ENCODE measurements around the gene ZNF398.

The ZNF398 gene

DNA sequence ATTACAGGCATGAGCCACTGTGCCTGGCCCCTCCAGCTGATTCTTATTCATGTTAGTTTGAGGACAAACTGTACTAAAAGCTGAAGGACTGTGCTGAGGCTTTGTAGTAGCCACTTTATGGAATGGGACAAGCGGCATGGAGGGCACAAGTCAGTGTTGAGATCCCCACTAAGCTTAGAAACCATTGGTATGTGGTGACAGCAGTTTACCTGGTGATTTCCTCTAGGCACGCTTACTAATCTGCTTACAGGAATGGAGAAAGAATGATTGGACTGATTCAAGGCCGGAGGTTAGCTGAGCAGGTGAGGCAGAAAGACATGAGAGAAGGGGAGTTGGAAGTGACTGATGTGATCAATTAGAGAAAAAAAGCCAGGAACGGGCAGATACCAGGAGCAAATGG, 3.7 kb downstream of the ZNF398 start:
- no peak for DNase-seq (ENCODE audit: low spot score)

DNA sequence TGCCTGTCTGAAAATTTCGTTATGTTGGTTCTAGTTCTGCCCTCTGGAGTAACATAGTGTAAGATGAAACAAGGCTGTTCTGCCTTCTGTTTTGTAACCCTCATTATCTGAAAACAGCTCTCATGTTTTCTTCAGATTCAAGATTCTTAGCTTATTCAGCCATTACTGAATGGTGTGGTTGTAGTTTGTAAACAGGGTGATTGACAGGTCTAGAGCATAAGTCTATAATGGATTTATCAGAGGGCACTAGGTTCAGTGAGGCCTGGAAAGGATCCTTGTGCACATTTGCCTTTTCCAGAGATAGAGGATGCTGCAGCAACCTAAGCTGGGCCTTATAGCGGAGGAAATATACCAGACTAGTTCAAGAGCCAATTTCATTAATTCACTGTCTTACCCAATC, 6.1 kb downstream of the ZNF398 start:
- DNase-seq (ENCODE audit: low spot score) = no peak

DNA sequence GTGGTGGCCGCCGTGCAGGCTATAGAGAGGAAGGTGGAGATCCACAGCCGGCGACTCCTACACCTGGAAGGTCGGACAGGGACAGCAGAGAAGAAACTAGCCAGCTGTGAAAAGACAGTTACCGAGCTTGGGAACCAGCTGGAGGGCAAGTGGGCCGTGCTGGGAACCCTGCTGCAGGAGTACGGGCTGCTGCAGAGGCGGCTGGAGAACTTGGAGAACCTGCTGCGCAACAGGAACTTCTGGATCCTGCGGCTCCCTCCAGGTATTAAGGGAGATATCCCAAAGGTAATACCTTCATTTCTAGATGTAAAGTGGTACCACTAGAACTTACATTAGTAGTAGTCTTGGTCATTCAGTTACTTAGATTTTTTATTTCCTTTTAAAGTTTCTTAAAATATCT, 6.8 kb downstream of the ZNF398 start:
- DNase-seq (ENCODE audit: low spot score) = no peak

DNA sequence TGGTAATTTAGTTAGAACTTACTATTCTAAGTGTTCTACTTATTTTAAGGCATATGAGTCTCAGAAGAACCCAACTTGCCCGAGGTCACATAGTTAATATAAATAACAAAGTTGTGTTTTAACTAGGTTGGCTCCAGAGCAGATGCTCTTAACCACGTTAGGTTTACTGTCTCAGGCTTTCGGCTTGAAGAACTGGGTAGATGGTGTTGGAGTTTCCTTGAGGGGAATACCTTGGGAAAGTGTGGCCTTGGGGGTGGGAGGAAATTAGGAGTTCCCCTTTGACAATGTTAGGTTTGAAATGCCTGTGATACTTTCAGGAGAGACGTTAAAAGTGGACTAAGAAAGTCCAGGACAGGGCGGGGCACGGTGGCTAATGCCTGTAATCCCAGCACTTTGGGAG, 9.6 kb downstream of the ZNF398 start:
- no peak for DNase-seq (ENCODE audit: low spot score)

DNA sequence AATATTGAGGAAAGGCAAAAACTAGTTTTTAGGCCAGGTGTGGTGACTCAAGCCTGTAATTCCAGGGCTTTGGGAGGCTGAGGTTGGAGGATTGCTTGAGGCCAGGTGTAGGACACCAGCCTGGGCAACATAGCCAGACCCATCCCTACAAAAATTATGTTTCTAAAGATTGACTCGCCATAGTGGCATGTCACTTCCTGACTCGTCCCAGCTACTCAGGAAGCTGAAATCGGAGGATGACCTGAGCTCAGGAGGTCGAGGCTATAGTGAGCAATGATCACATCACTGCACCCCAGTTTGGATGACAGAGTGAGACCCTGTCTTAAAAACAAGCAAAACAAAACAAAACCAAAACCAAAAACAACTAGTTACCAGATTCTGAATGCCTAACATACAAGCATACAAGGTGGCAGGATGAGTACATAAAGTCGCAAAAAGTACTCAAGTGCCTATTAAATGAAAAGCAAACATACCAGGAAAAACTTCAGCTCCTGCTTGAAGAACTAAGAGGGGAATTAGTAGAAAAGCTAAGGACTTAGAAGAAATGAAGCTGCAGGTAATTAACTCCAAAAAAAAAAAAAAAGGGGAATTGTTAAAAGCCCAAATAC, 14.1 kb downstream of the ZNF398 start:
- no peak for DNase-seq (ENCODE audit: low spot score)

DNA sequence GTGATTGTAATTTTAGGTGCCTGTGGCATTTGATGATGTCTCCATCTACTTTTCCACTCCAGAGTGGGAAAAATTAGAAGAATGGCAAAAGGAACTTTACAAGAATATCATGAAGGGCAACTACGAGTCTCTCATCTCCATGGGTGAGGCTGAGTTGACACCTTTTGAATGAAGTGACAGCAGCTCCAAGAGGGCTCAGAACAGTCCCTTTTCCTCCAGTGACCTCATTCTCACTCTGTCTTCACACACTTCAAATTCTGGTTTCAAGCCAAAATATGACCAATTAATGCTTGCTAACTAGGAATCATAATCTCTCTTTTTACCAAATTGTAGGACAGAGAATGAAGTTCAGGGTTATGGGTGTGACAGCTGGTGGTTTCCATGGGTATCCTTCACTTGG, 18.9 kb downstream of the ZNF398 start:
- no peak for DNase-seq (ENCODE audit: low spot score)

DNA sequence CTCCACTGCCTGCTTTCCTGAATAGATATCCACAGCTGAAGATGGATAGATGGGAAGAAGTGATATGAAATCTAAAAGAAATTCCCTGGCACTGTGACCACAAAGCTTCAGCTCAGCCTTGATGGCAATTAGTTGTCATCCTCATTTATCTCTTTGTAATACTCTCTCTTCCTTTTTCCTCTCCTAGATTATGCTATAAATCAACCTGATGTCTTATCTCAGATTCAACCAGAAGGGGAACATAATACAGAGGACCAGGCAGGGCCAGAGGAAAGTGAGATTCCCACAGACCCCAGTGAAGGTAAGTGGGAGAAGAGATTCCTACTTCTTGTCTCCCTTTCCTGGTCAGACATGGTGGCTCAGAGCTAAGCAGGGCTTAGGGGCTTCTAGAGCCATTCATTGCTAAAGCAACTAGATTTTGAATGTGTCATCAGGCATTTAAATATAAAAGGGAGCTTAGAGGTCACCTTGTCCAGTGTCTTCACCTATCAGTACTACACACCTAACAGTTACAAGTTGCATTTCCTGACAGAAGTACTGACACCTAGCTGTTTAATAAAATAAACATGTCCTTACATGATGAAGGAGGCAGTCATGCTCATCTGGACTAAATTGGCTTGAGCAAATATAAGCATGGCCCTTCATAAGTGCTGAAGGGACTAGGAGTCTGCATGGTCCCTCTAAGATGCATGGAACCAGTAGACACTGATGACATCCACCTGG, 19.5 kb downstream of the ZNF398 start:
- no peak for DNase-seq (ENCODE audit: low spot score)

DNA sequence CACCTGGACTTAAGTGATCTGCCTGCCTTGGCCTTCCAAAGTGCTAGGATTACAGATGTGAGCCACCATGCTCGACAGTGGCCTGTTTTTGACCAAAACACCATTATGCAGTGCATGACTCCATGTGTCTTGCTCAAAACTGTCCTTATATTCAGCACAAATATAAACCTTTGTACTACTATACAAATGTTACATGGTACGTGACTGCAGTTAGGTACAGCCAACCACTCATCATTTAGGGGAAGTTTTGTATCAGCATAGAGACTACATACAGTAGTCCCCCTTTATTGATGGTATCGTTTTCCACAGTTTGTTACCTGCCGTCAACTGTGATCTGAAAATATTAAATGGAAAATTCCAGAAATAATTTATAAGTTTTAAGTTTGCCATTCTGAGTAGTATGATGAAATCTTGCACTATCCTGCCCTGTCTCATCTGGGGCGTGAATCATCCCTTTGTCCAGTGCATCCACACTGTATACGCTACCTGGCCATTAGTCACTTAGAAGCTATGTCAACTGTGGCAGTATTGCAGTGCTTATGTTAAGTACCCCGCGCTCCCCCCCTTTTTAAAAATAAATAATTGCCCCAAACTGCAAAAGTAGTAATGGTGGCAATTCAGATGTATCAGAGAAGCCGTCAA, 24.8 kb downstream of the ZNF398 start:
- DNase-seq (ENCODE audit: low spot score) = no peak

DNA sequence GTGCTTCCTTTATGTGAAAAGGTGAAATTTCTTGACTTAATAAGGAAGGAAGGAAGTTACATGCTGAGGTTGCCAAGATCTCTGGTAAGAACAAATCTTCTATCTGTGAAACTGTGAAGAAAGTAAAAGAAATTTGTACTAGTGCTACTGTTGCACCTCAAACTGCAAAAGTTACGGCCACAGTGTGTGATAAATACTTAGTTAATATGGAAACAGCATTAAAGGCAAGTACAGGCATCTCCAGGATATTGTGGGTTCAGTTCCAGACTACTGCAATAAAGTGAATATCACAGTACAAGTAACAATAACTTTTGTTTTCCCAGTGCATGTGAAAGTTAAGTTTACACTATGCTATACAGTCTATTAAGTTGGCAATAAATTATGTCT, 25.3 kb downstream of the ZNF398 start:
- DNase-seq (ENCODE audit: low spot score) = no peak

DNA sequence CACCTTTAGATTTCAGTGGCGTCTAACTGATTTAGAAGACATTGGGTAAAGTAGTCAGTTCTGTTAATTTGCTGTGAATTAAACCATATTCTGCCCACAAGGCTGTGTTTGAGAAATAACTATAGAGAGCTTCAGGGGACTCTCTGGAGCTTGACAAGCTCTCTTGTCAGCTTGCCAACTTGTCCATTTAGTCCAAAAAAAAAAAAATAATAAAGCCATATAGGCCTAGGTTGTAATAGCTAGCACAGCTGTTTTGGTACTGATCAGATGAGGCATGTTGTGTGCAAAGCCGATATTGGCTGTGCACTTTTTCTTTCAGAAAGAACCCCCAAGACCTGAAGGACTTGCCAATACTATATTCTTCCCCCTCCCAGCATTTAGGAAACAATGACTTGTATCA, 27.9 kb downstream of the ZNF398 start:
- DNase-seq (ENCODE audit: low spot score) = no peak

DNA sequence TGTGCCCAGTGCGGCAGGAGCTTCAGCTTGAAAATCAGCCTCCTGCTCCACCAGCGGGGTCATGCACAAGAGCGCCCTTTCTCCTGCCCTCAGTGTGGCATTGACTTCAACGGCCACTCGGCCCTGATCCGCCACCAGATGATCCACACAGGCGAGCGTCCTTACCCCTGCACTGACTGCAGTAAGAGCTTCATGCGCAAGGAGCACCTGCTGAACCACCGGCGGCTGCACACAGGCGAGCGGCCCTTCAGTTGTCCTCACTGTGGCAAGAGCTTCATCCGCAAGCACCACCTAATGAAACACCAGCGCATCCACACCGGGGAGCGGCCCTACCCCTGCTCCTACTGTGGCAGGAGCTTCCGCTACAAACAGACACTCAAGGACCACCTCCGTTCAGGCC, 32.0 kb downstream of the ZNF398 start:
- no peak for DNase-seq (ENCODE audit: low spot score)

DNA sequence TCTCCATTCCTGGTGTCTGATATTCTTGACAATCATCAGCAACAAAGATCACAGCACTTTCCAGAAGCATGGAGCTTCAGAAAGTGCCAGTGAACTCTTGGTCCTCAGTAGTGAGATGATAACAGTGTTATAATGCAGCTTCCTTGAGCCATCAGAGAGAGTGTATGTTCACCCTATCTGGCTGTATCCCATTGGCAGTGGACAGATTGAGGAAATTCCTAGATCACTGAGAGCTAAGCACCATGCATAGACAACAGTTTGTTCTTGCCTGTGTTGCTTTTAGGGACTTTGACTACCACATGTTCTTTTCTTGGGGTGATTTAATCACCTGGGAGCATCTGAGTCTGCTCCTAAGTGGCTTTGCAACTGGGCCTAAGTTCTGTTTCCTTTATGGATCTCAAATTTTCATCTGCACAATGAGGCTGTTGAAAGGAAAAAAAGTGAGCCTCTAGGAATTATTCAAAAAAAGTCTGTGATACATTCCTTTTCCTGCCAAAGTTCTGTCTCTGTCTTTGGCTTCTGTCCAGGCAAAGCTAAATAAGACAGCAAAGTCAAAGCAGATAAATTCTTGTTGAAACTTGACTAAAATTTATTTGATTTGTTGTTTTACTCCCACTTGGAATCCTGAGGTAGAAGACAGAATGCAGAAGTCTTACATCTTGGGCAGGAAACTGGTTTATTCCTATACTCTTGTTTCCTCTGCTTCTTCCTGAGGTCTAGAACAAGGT, 33.6 kb downstream of the ZNF398 start:
- DNase-seq (ENCODE audit: low spot score) = no peak

DNA sequence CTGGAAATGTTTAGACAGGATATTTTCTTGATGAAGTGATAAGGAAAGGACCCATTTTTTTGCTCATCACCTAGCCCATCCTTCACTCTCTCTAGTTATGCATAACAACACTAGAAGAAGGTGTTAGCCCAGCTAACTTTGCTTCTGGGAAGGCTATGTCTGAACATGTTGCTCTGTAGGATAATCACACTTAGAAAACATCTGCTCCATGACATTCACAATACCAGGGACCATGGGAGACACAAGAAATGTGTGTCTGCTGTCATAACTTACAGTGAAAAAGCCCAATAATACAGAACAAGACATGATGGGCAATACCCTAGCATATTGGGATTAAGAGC, 34.2 kb downstream of the ZNF398 start:
- no peak for DNase-seq (ENCODE audit: low spot score)

DNA sequence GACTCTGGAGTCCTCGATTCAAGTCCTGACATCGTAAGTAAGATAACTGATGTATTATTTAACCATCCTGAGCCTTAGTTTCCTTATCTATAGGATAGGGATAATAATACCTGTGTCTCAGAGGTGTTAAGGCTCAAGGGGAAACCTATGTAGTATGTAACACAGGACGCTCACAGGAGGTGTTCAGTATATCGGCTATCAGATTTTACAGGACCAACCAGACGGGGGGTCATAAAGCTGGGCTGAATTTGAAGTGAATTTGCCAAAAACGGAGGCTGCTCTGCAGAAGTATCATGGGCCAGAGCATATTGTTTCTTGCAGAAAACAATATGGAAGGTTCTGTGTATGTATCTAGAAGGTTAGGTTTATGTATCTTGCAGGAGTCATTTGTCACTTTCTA, 37.0 kb downstream of the ZNF398 start:
- DNase-seq (ENCODE audit: low spot score) = no peak

DNA sequence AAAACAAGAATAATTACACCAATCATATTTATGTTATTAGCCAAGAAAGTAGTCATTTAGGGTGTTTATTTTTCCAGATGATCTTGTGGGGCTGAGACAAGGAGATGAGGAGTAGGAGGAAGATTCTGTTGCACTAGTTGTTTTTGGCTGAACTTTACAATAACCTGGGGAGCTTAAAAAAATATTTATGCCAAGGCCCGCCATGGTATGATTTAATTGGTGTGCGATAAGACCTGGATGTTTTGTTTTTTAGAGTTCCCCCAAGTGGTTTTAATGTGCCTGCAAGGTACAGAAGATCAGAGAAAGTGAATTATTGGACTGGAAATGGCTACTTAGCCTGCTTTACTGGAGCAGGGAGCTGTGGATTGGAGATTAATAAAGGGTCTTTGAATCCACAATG, 41.0 kb downstream of the ZNF398 start:
- DNase-seq (ENCODE audit: low spot score) = no peak

DNA sequence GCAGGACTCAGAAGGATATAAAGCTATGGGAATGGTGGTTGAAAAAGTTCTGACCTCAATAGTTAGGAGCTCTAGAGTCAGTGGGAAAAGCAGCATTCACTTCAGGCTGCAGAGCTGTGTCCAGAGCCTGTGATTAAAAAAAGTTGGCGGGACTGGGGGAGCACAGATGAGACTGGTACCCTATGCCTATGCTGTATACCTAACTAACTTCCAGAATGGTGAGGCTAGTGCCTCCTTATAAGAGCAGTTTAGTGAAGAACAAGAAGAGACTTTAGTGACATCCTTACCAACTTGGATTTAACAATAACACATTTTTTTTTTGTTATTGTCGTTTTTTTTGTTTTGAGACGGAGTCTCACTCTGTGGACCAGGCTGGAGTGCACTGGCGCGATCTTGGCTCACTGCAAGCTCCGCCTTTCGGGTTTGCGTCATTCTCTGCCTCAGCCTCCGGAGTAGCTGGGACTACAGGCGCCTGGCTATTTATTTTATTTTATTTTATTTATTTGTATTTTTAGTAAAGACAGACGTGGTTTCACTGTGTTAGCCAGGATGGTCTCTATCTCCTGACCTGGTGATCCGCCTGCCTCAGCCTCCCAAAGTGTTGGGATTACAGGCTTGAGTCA, 41.5 kb downstream of the ZNF398 start:
- no peak for DNase-seq (ENCODE audit: low spot score)

DNA sequence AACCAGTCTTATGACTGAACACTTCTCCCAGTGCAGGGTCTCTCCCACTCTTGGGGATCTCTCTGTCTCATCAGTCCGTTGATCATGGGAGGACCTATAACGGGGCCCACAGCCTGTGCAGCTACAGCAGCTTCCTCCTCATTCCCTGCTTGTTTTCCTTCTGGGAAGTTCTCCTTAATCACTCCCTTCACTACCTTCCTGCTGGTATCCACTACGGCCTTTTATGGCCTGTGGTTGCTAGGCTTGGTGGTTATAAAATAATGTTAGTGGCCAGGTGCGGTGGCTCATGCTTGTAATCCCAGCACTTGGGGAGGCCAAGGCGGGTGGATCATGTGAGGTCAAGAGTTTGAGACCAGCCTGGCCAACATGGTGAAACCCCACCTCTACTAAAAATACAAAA, 44.6 kb downstream of the ZNF398 start:
- no peak for DNase-seq (ENCODE audit: low spot score)

DNA sequence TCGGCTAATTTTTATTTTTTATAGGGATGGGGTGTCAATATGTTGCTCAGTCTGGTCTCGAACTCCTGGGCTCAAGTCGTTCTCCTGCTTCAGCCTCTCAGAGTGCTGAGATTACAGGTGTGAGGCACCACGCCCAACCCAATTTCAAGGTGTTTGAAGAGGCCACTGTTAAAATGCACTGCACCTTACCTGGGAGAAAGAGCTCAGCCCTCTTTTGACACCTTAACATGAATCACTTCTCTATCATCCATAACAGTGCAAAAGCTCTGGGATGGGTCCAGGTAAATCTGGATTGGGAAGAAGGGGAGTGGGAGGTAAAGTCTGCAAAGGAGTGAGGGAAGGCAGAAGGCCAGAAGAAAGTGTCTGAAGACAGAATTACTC, 47.5 kb downstream of the ZNF398 start:
- DNase-seq (ENCODE audit: low spot score) = no peak

DNA sequence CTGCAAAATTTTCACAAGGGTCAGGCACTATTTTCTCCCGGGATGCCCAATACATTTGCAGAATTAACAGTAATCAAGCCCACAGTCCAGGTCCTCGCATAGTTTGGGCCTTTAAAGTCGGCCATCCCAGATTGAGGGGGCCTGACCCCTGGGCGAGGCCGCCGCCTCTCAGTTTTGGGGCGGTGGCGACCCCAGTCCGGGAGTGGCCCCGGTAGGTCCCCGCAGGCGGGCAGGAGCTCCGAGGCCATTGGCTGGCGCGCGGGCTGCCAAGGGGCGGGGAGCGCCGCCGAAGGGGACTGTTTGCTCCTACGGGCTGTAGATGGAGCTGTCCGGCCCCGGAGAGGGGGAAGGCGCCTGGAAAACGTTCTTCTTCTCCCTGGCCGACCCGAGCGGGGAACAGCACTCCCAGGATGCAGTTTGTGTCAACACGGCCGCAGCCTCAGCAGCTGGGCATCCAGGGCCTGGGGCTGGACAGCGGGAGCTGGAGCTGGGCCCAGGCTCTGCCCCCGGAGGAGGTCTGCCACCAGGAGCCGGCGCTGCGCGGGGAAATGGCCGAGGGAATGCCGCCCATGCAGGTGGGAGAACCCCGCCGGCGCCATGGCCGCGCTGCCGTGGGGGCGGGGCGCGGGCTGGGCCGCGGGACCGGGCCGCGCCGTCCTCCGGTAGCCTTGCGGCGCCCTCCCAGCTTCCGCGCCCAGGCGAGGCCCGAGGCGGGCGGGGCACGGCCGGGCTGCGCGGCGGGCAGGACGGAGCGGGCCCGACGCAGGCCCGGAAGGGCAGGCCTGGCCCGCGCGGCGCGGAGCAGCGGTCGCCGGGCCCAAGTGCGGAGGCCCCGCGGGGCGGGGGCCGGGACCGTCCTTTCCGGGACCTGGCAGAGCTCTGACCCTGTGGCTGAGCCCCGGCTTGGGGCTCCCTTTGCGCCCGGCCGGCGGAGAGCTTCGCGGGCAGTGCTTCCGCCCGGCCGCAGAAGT, 48.2 kb downstream of the ZNF398 start, which contains the start of gene ZNF282:
ZNF282 (plus strand) TSS at position 367 of the 971 bp plus-strand sequence; CDS start at position 411, 44 bp downstream.
- DNase-seq (ENCODE audit: low spot score) = peak; percentile 69

DNA sequence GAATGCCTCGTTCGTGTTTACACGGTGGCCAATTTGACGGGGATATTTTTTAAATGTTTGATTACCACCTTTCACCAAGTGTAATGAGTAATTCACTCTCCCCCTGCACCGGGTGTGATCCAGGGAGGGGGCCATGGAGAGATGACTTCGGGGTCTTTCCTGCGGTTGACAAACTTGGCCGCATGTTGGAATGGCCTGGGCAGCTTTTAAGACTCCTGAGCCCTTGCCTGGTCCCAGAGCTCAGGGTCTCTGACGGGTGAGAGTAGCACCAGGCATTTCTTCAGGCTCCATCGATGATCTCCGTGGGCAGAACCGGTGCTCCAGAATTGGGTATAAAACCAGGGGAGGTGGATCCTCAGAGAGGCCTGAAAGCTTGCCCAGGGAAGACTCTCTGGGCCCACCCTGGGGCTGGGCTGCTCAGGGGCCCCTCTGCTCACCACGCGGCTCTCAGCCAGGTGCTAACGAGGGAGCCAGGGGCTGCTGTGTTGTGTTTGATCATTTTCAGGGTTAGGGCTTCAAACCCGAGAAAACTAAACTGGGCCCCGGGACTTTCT, 49.0 kb downstream of the ZNF398 start:
- DNase-seq (ENCODE audit: low spot score) = no peak

DNA sequence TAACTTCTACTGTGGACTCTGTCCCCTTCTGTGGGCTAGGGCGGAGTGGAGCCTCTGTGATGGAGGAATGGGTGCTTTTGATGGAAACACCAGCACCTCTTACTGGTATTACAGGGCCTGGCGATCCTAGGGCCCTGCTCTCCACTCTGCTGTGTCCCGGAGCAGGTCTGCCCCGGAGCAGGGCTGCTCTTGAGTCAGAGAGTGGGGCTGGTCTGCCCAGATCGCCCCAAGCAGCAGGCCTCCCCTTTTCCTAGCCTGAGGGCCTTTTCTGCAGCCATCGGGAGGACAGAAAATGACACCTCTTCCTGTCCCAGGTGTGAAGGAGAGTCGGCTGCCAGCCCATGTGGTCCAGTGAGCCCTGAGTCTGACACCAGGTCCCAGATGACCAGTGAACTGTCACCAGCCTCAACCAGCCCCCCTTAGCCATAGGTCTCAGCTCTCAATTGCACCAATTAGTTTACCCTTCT, 49.5 kb downstream of the ZNF398 start:
- DNase-seq (ENCODE audit: low spot score) = no peak
